Esophagus mucosa (tissue), 1 donor: ENCODE results near the gene SPECC1L. TPM values are rescaled to one million over a fixed set of nuclear protein-coding genes. Genes with fewer than 3 reads are reported as not detected.
"Not testable (repeated sequence)": the region's sequence is repeated elsewhere in the genome, so short reads cannot be mapped to it uniquely, and the experiment has no call there.

Experiments
- ATAC-seq: fragments of 200-7000 bp; cut with Tn5 transposase; one replicate; pipeline ENCODE4 v1.9.1; 2020
- total RNA-seq: library from RNA; stranded (reverse); gene quantifications from one replicate; pipeline ENCODE4 v1.2.4, GENCODE V29; 2023
- donor health status: DM: yes; HTN: yes; CAD: no.

The SPECC1L gene
- total RNA-seq, 1 donor from 2014 or later, result 33.4 TPM

DNA sequence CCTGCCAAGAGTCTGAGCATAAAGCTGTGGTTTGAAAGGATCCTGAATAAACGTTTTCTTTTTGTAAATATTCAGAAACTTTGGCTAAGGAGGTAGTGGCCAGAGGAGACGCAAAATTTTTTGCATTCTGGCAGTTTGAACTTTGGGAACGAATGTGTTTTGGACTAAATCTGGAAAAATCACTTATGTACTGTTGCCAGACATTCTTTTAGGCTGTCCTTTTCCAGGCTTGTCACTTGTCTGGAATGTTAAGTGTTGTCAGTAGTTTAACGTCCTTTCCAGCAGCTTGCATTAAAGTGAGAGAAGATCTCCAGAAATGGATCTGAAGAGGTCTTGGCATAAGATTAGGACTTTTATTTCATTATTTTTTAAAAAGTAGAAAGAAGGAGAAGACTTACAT lies 18.5 kb downstream of the SPECC1L start:
- ATAC-seq, result no peak

DNA sequence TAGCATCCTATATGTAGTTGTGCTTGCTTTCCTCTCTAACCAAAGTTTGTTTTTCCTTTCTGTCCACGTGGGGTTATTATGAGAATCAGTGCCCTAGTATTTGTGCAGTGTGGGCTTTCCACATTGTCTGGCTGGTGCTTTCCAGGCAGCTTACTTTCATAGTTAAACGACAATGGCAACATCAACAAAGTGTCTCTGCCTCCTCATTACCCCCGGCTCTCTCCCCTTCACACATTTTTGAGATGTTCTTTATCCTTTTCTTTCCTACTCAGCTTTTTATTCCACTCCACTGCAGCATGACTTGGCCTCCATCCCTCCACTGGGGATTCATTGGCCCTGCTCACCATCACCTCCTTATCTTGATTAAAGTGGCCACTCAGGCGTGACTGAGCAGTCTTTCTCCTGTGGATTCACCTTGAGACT lies 19.1 kb downstream of the SPECC1L start:
- ATAC-seq, result no peak

DNA sequence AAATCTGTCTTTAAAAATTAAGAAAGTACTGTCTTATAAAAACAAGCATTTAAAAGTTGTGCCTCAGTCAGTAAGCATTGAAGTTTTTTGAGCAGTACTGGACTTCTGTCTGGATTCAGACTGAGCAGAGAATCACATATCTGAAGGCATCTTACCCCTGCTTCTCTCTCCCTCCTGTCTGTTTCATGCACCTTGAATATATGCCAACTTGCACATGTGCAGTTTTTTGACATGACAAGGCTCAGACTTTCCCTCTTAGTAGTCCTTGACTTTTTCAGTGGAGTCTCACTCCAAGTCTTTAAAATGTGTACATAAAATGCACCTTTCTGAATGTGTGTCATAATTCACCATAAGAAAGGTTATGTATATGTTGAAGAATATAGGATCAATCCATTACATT lies 19.8 kb downstream of the SPECC1L start:
- ATAC-seq, result no peak

DNA sequence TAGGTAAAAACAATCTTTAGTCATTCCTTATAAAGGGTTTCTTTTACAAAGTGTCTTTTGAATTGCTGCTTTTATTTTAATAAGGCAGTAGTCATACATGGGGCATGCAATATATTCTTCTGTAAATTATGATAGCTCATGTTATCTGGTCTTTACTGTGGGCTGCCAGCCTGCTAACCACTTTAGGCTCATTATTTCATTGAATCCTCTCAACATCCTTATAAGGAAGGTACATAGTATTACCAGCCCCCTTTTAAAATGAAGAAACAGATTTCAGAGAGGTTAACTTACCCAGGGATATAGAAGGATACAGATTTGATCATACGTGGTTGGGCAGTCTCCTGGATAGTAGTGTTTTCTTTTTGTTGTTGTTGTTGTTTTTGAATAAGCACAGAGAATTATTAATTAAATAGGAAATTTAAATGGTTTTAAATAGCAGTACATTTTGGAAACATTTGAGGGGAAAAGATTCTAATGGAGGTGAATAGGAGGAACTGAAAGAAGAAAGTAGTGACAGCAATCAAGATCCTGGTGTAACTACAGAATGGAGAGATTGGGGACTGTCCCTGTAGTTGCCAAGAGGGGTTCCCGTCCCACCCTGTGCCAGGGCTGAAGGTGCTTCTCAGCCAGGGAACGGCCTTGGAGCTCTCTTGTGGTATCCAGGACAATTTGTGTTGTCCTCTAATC lies 21.0 kb downstream of the SPECC1L start:
- ATAC-seq, result no peak

DNA sequence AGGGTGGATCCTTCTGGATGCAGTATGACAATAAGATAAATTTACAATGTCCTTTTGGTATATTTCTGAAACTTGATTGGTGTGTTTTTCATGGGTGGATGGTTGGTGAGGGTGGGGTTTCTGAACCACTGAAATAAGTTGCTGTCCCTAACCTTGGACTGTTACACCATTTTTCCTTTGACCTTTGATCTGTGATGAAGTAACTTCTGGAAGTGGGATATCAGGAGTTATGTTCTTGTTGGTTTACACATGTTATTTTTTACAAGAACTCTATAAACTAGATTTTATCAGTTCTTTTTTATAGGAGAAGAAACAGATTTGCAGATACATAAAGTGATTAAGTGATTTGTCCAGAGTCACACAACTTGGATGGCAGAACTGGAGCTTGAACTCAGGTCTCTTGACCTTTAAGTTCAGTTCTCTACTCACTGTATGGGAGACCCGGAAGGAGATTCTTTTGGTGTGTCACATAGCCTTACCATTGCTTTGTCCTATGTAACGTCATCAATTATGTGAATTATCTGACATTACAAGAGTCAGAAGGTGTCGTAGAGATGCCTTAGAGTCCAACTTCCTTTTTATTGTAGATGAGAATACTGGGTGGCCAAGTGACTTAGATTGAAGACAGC lies 21.7 kb downstream of the SPECC1L start:
- ATAC-seq, result not testable (repeated sequence)

DNA sequence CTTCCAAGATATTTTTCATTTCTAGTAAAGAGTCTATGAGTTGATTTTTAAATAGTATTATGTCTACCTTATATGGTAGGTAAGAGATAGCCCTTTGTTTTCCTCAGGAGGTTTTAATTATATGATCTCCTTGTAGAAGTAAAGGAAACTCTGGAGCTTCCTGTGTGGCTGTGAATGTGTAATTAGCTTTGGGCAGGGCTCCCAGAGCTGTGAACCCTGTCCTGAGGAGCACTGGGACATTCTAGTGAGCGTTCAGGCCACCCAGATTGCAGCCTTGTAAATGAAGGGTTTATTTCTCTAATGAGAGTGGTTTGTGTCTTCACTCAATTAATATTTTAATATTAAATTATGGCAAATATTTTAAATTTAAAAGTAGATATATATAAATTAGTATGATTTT lies 24.3 kb downstream of the SPECC1L start:
- ATAC-seq, result not testable (repeated sequence)

DNA sequence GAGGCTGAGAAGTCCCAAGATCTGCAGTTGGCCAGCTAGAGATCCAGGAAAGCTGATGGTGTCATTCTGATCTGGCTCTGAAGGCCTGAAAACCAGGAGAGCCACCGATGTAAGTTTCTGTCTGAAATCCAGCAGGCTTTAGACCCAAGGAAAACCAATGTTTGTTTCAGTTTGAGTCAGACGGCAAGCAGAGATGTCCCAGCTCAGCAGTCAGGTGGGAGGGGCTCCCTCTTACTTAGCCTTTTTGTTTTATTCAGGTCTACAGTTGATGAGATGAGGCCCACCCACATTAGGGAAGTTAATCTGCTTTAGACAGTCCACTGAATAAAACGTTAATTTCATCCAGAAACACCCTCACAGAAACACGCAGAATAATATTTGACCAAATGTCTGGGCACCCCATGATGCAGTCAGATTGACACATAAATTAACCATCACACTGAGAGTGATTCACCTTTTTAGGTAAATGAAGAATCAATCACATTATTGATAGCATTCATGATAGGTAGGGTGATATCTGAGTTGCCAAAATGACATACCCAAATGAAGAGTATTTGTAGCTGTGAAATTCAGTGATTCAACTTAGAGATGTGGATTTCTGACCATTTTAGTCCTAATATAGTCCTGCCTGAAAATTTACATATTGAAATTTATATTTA lies 28.0 kb downstream of the SPECC1L start:
- ATAC-seq, result not testable (repeated sequence)

DNA sequence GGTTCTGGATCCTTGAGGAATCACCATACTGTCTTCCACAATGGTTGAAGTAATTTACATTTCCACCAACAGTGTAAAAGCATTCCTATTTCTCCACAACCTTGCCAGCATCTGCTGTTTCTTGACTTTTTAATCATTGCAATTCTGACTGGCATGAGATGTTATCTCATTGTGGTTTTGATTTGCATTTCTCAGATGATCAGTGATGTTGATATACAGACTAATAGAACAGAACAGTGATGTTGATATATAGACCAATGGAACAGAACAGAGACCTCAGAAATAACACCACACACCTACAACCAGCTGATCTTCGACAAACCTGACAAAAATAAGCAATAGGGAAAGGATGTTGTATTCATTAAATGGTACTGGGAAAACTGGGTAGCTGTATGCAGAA lies 29.9 kb downstream of the SPECC1L start:
- not testable (repeated sequence) for ATAC-seq

DNA sequence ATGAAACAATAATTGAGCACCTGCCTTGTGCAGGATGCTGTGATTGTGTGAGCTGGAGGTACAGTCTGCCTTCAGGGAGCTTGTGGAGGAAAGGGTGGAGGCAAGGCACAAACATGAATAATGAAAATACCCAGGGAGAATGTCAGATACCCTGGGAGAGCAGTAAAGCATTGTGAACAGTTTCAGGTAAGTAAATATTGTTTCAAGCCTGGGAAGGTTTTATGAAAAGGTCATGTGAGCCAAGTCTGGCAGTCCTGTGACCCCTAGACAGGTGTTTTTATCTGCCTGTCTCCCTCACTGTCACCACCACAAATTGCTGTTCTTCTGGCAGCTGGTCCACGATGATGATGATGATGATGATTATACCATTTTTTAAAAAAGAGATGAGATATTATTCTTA lies 32.0 kb downstream of the SPECC1L start:
- no peak for ATAC-seq

DNA sequence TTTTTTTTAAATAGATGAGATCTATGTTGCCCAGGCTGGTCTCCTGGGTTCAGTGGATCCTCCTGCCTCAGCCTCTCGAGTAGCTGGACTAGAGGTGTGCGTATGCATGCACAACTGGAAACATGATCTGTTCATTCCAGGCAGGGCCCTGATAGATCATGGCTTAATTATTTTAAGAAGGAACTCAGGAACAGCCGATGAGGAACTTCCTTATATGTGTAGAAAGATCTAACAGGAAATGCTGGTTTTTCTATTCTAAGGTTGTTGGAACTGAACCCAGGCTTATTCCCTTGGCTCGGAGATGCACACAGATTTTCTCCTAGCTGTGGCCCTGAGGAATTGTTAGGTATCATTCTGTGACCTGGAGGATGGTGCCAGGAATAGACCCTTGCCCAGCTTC lies 32.4 kb downstream of the SPECC1L start:
- peak; percentile 73 for ATAC-seq

DNA sequence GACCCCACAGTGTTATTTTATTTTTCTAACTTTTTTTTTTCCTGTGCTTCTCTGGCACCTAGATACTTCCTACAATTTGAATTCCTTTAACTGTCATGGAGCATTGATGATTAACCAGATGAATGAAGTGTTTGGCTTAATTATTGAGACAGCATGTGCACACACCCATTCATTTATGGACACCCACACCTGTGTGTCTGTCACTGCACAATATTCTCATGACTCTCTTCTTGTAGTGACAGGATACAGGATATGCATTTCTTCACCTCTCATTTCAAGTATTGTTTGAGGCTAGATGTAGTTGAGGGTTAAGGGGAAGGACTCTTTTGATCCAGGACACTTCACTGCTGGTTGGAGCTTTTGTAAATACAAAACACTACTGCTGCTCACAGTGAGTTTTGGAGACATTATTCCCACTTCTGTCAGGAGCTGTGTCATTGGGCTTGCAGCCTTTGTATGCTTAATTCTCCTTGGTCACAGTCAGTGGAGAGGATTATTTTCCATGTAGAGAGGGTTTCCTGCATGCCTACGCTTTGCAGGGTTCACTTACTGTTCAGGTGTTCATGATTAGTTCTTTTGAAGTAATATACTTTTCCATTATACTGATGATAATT lies 33.5 kb downstream of the SPECC1L start:
- peak; percentile 72 for ATAC-seq

DNA sequence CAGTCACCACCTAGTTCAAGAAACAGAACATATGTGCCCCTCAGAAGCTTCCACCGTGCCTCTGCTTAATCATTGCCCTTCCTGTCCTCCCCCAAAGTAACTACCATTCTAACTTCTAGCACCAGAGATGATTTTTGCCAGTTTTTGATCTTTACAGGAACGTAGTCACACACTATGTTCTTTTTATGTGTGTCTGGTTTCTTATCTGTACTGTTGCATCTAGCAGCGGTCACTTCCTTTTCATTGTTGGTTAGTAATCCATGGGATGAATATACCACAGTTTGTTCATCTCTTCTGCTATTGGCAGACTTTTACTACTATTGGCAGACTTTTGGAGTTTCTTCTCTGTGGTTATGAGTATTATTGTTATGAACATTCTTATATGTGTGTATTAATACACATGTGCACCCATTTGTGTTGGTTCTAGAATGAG lies 34.6 kb downstream of the SPECC1L start:
- no peak for ATAC-seq

DNA sequence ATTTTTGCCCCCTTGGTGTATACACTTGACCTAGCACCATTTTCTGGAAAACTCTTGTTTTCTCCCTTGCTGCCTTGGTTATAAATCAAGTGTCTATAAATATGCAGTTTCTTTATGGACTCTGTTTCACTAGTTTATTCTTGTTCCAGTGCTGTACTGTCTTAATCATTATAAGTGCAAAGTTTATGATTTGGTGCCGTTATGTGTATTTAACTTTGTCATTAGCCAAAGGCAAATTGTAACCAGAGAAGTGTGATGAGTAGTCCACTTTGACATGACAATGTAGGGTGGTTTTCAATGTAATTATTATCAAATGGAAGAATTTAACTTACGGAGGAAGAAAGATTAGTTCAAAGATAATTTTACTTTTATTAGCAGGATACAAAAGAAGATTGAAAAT lies 40.3 kb downstream of the SPECC1L start:
- ATAC-seq, result no peak

DNA sequence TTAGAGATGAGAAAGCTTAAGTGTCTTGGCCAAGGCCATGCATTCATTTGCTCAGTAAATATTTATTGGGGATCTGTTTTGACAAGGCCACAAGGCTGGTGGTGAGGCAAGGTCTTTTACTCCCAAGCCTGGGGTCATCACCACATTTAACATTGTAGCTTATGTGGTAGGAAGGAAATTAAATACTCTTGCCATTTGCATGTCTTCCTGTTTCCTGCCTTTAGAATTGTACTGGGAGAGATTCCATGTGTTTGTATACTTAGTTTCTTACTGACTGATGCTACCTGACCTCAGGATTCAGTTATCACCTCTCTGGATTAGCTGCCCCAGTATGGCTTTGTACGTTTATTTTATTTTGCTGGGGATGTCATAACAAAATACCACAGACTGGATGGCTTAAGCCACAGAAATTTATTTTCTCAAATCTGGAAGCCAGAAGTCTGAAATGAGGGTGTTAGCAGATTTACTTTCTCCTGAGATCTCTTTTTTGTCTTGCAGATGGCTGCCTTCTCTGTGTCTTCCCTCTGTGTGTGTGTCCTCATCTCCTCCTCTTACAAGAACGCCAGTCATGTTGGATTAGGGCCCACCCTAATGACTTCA lies 44.8 kb downstream of the SPECC1L start:
- no peak for ATAC-seq

DNA sequence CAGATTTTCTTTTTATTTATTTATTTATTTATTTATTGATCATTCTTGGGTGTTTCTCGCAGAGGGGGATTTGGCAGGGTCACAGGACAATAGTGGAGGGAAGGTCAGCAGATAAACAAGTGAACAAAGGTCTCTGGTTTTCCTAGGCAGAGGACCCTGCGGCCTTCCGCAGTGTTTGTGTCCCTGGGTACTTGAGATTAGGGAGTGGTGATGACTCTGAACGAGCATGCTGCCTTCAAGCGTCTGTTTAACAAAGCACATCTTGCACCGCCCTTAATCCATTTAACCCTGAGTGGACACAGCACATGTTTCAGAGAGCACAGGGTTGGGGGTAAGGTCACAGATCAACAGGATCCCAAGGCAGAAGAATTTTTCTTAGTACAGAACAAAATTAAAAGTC lies 45.6 kb downstream of the SPECC1L start:
- not testable (repeated sequence) for ATAC-seq

DNA sequence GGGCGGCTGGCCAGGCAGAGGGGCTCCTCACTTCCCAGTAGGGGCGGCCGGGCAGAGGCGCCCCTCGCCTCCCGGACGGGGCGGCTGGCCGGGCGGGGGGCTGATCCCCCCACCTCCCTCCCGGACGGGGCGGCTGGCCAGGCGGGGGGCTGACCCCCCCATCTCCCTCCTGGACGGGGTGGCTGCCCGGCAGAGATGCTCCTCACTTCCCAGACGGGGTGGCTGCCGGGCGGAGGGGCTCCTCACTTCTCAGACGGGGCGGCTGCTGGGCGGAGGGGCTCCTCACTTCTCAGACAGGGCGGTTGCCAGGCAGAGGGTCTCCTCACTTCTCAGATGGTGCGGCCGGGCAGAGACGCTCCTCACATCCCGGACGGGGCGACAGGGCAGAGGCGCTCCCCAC lies 46.9 kb downstream of the SPECC1L start:
- not testable (repeated sequence) for ATAC-seq

DNA sequence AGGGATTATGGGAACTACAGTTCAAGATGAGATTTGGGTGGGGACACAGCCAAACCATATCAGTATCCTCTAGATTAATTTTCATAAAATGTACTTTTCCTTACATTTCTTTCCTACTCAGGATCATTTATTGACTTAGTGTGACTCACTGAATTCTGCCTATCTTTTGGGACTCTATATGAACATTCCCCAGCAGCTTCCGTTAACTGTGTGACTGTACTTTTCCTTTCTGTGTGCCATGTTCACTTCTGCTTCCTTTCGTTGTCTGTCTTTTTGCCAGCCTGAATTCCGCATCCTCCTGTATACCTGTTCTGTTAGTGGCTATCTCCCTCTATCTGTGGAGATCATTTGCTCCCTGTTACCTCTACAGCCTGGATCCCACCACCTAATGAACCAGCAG lies 48.8 kb downstream of the SPECC1L start:
- no peak for ATAC-seq

DNA sequence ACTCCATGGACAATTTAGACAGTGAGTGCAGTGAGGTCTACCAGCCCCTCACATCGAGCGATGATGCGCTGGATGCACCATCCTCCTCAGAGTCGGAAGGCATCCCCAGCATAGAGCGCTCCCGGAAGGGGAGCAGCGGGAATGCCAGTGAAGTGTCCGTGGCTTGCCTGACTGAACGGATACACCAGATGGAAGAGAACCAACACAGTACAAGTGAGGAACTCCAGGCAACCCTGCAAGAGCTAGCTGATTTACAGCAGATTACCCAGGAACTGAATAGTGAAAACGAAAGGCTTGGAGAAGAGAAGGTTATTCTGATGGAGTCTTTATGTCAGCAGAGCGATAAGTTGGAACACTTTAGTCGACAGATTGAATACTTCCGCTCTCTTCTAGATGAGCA lies 51.4 kb downstream of the SPECC1L start:
- peak; percentile 26 for ATAC-seq

DNA sequence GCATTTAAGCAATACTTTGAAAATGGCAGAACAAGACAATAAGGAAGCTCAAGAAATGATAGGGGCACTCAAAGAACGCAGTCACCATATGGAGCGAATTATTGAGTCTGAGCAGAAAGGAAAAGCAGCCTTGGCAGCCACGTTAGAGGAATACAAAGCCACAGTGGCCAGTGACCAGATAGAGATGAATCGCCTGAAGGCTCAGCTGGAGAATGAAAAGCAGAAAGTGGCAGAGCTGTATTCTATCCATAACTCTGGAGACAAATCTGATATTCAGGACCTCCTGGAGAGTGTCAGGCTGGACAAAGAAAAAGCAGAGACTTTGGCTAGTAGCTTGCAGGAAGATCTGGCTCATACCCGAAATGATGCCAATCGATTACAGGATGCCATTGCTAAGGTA lies 51.9 kb downstream of the SPECC1L start:
- ATAC-seq, result no peak

DNA sequence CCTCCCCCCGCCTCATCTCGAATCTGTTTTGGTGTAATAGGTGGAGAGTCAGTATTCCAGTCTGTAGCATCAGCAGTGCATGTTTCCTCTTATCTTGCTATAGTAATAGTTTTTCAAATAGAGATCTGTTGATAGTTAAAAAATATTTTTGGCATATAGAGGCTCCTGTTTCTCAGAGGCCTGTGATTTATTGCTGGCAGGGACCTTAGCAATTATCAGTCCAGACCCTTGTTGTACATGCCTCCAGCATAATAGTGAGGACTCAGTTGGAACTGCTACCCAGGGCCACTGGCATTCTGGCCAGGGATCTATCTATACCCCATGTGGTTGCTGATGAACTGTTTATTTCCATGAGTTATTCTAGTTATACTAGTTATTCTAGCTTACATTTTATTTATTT lies 52.6 kb downstream of the SPECC1L start:
- ATAC-seq, result no peak

DNA sequence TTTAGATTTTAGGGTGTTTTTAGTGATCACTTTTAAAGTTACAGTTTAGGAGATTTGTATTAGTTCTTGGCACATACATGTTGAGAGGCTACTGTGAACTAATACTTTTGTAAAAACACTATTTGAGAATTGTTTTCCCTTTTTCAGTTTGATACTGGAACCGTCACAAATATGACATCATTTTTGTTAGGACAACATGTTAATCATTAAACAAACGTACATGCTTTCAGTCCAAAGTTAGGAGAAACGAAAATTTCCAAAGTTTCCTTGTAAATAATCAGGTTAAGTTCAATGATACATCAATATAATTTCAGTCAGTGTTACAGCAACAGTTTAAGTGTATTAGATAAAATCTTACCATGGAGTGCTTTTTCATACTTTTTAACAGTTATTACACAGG lies 53.1 kb downstream of the SPECC1L start:
- ATAC-seq, result no peak

DNA sequence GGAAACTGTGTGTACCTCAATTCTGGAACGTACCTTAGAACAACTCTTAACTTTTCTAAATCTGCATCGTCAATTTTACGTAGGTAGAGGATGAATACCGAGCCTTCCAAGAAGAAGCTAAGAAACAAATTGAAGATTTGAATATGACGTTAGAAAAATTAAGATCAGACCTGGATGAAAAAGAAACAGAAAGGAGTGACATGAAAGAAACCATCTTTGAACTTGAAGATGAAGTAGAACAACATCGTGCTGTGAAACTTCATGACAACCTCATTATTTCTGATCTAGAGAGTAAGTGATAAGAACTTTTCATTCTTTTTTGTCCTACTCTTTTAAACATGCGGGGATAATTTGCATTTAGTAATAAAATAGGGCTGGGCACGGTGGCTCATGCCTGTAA lies 53.5 kb downstream of the SPECC1L start:
- ATAC-seq, result no peak

DNA sequence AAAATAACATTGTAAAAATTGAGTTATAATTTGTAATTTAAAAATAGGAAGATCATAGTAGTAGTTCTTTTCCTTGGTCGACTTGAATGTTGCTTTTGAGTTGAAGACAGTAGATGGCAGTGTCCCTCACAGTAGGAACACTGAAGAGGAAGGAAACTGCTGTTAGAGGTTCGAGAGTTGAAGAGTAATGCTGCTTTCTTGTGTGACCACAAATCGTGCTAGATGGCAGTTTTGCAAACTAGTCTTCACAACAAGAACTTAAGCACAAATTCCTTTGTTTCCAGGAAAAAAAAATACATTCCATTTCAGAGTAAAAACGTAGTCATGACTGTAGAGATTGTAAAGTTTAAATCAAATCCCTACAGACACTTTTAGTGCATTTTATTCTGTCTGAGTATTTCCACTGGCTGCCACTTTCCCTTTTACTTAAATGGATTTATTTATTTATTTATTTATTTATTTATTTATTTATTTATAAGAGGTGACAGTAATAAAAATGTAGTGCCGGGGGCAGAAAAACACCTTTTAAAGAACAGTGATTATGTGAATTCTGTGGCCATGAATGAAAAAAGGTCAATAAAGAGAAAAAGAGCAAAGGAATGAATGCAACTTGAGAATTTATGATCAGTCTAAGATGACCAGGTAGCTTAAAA lies 54.6 kb downstream of the SPECC1L start:
- ATAC-seq, result peak; percentile 76
